Stimulated activated naive CD8-positive, alpha-beta T cell treated with anti-CD3 and anti-CD28 coated beads, Interleukin-15, Interleukin-2, amounts not matched to agents 100 ng/mL and 50 ng/mL, for 24 hours (primary cell): ENCODE results near the gene PIWIL4.
"Not testable (repeated sequence)": the region's sequence is repeated elsewhere in the genome, so short reads cannot be mapped to it uniquely, and the experiment has no call there.

Source experiments
- H3K27ac Mint-ChIP-seq: one replicate; pipeline ENCODE4 v1.8.0; 2021; ENCODE audit warnings: mild to moderate bottlenecking, mixed read lengths
- H3K27me3 Mint-ChIP-seq: one replicate; pipeline ENCODE4 v1.8.0; 2021; ENCODE audit warnings: mixed read lengths
- H3K36me3 Mint-ChIP-seq: one replicate; pipeline ENCODE4 v1.8.0; 2021; ENCODE audit warnings: low read depth, mixed read lengths
- H3K4me1 Mint-ChIP-seq: one replicate; pipeline ENCODE4 v1.8.0; 2021; ENCODE audit warnings: low read depth, mixed read lengths
- H3K4me3 Mint-ChIP-seq: one replicate; pipeline ENCODE4 v1.8.0; 2021; ENCODE audit warnings: mild to moderate bottlenecking, mixed read lengths
- H3K9me3 Mint-ChIP-seq: one replicate; pipeline ENCODE4 v1.8.0; 2021; ENCODE audit warnings: mixed read lengths

PIWIL4 gene

GRCh38 chr11:94632356-94632755 lies 65.2 kb downstream of the PIWIL4 start:
- Mint-ChIP-seq H3K4me1 (no peaks in the 10 kb centered on the region), H3K36me3 (peaks cover 3% of the 10 kb centered on the region), H3K4me3 (no peak overlapping the region), H3K27ac (no peak overlapping the region), H3K27me3 (no peaks in the 10 kb centered on the region), H3K9me3 (peaks cover 3% of the 10 kb centered on the region)

DNA sequence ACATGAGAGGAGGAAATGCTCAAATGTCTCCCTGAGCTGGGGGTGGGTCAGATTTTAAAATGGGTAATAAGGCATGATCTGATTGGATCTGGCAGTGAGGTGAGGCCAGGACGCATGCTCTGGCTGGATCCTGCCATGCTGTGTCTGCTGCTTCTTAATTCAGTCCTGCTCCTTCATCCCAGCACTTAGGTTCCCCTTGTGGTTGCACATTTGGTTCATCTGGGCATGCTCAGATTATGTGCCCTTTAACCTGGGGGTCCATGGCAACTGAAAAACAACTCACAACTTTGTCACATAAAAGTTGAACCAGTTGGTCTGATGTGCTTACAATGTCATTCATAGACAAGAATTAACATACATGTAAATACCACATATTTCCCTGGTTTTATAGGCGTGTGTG lies 67.9 kb downstream of the PIWIL4 start:
- H3K36me3 Mint-ChIP-seq, result no peaks in the 10 kb centered on the region
- no peaks in the 10 kb centered on the region for H3K9me3 Mint-ChIP-seq
- H3K4me3 Mint-ChIP-seq, result no peak overlapping the region
- peaks cover 11% of the 10 kb centered on the region for H3K4me1 Mint-ChIP-seq
- no peak overlapping the region for H3K27ac Mint-ChIP-seq
- no peaks in the 10 kb centered on the region for H3K27me3 Mint-ChIP-seq

- peaks cover 11% of the 10 kb centered on the region for H3K4me1 Mint-ChIP-seq
- no peaks in the 10 kb centered on the region for H3K27me3 Mint-ChIP-seq
- H3K4me3 Mint-ChIP-seq, result no peak overlapping the region
- H3K9me3 Mint-ChIP-seq, result no peaks in the 10 kb centered on the region
- H3K36me3 Mint-ChIP-seq, result no peaks in the 10 kb centered on the region
- no peak overlapping the region for H3K27ac Mint-ChIP-seq
These were observed 69.3 kb downstream of the PIWIL4 start for GRCh38 chr11:94636388-94636949.

DNA sequence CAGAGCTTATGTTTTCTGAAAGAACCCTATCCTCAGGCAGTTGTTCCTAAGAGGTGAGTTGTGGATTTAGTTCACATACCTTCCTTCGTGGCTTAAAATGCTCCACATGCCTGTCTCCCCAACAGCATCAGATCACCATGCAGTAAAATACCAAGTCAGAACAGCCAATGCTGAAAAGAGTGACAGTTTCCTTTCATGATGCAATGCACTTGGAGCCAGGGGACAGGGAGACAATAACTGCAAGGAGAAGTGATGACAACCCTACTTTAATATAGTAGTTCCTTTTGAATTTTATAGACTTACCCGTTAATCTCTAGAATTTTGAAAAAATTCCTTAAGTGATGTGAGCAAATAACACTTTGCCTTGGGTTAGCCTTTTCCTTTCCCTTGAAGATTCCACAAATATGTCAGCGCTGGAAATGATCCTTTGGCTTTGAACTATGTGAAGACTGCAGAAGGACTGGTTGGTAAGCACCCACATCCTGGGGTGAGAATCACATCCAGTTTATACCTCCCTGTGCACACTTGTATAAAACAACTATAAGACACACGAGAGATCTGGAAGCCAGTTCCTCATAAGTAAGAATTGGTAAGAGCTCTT lies 71.2 kb downstream of the PIWIL4 start:
- Mint-ChIP-seq H3K4me1 (peaks cover 11% of the 10 kb centered on the region), H3K36me3 (no peaks in the 10 kb centered on the region), H3K9me3 (no peaks in the 10 kb centered on the region), H3K4me3 (no peak overlapping the region), H3K27me3 (no peaks in the 10 kb centered on the region), H3K27ac (no peak overlapping the region)

DNA sequence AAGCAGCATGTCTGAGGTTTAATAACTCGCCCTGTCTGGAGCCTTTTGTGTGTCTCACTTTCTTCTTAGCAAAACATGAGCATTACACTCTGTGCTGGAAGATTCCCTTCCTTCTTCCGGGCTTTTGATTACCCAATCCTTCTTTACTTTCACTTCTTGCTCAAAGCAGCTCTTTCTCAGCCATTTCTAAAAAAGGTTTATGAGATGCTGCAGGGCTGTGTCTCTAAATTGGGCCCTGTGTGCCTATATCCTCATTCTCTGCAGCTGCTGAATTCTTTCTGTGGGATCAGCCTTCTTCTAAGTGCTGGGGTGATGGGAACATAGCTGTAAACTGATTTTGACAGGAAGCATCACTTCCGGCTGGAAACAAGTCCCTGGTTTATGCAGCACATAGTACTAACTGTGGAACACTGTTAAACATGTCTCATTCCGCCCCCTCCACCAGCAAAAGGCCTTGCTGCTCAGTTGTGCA lies 71.8 kb downstream of the PIWIL4 start:
- H3K27ac Mint-ChIP-seq, result no peak overlapping the region
- H3K4me3 Mint-ChIP-seq, result no peak overlapping the region
- peaks cover 11% of the 10 kb centered on the region for H3K4me1 Mint-ChIP-seq
- no peaks in the 10 kb centered on the region for H3K27me3 Mint-ChIP-seq
- no peaks in the 10 kb centered on the region for H3K36me3 Mint-ChIP-seq
- no peaks in the 10 kb centered on the region for H3K9me3 Mint-ChIP-seq

DNA sequence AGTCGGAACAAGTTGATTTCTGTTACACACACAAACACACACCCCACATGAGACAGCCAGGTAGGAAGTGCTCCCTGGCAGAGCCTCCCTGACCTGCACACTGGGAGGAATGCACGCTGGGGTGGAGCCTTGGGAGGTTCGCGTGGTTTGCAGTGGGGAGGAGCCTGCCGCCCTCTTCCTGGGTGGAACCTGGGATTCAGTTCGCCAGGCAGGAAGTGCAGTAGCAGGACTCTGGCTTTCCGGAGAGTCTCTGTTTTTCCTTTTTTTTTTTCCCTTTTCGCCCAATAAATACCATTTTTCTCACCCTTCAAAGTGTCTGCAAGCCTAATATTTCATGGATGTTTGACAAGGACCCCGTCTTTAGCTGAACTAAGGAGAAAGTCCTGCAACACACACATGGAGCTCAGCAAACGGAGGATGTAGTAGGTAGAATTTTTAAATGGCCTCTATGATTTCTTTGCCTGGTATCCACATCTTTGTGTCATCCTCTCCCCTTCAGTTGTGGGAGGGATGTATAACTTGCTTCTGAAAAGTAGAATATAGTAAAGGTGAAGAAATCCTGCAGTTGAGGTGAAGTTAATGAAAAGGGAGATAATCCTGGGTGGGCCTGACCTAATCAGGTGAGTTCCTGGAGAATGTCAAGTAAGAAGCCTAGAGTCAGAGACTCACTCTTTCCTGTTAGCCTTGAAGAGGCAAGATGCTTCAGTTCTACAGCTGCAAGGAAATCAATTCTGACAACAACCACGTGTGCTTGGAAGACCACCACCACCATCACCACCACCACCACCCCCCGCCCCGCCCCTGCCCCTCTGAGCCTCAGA lies 72.9 kb downstream of the PIWIL4 start:
- no peaks in the 10 kb centered on the region for H3K9me3 Mint-ChIP-seq
- peaks cover 11% of the 10 kb centered on the region for H3K4me1 Mint-ChIP-seq
- no peaks in the 10 kb centered on the region for H3K36me3 Mint-ChIP-seq
- no peak overlapping the region for H3K4me3 Mint-ChIP-seq
- no peak overlapping the region for H3K27ac Mint-ChIP-seq
- H3K27me3 Mint-ChIP-seq, result no peaks in the 10 kb centered on the region

GRCh38 chr11:94641167-94641761 lies 74.1 kb downstream of the PIWIL4 start:
- Mint-ChIP-seq H3K4me3 (no peak overlapping the region), H3K4me1 (peaks cover 11% of the 10 kb centered on the region), H3K9me3 (no peaks in the 10 kb centered on the region), H3K36me3 (no peaks in the 10 kb centered on the region), H3K27ac (no peak overlapping the region), H3K27me3 (no peaks in the 10 kb centered on the region)

GRCh38 chr11:94643186-94643585 lies 76.0 kb downstream of the PIWIL4 start:
- H3K4me3 Mint-ChIP-seq, H3K27me3 Mint-ChIP-seq, H3K36me3 Mint-ChIP-seq, H3K4me1 Mint-ChIP-seq, H3K27ac Mint-ChIP-seq, H3K9me3 Mint-ChIP-seq: not testable (repeated sequence)

DNA sequence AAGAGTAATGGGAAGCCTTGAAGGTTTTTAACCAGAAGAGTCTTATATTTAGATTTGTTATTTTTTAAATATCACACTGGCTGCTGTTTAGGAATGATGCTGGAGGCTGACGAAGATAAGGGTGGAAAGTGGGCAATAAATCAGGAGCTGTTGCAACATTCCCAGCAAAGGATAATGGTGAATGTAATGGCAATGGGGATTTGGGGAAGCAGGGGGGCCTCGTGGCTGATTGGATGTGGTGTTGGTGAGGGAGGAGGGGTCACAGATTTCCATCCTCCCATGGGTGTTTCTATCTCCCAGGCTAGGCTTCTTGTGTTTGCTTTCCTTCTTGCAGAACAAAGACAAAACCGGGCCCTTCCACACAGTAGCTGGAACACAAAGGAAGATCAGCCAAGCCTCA lies 80.8 kb downstream of the PIWIL4 start:
- no peaks in the 10 kb centered on the region for H3K36me3 Mint-ChIP-seq

DNA sequence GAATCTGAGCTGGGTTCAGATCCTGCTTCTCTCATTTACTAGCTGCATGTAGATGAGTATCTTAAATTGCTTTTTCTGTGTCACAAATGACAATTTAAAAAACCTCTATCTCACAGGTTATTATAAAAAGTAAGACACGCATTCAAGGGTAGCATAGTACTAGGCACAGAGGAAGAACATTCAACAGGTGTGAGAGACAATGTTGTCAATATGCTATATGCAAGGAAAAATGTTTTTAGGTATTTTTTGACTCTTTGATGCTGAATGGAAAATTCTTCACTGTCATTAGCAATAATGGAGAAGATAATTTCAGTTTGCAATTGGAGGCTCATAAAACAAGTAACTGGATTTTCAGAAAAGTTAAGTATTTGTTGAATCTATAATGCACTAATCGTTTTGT lies 81.6 kb downstream of the PIWIL4 start:
- H3K27ac Mint-ChIP-seq, result no peak overlapping the region
- H3K4me1 Mint-ChIP-seq, result no peaks in the 10 kb centered on the region
- H3K4me3 Mint-ChIP-seq, result no peak overlapping the region
- H3K27me3 Mint-ChIP-seq, result no peaks in the 10 kb centered on the region
- H3K9me3 Mint-ChIP-seq, result no peaks in the 10 kb centered on the region
- H3K36me3 Mint-ChIP-seq, result no peaks in the 10 kb centered on the region

More for the DNA sequence above, 80.8 kb downstream of the PIWIL4 start:
- Mint-ChIP-seq H3K4me3 (no peak overlapping the region), H3K27ac (no peak overlapping the region), H3K4me1 (no peaks in the 10 kb centered on the region), H3K27me3 (no peaks in the 10 kb centered on the region), H3K9me3 (no peaks in the 10 kb centered on the region)

DNA sequence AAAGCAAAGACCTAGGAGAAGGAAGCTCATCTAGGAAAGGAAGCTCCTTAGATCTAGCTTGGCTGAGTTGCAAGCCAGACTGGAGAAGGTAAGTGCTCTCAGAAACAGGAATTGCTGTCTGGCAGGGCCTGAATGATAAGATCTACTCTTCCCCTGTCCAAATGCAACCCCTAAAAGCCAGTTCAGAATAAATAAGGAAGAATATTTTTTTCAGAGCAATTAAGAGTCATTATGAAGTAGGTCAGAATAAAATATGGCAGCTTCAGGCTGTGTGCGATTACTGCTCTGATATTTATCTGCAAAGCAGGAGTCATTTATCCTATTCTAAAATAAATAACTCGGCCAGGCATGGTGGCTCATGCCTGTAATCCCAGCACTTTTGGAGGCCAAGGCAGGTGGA lies 82.1 kb downstream of the PIWIL4 start:
- Mint-ChIP-seq H3K27me3 (no peaks in the 10 kb centered on the region), H3K4me3 (no peak overlapping the region), H3K27ac (no peak overlapping the region), H3K4me1 (no peaks in the 10 kb centered on the region), H3K36me3 (no peaks in the 10 kb centered on the region), H3K9me3 (no peaks in the 10 kb centered on the region)

GRCh38 chr11:94649964-94650623 lies 82.9 kb downstream of the PIWIL4 start:
- H3K4me1 Mint-ChIP-seq, result no peaks in the 10 kb centered on the region
- H3K27me3 Mint-ChIP-seq, result no peaks in the 10 kb centered on the region
- no peak overlapping the region for H3K27ac Mint-ChIP-seq
- H3K9me3 Mint-ChIP-seq, result no peaks in the 10 kb centered on the region
- H3K36me3 Mint-ChIP-seq, result no peaks in the 10 kb centered on the region
- no peak overlapping the region for H3K4me3 Mint-ChIP-seq

DNA sequence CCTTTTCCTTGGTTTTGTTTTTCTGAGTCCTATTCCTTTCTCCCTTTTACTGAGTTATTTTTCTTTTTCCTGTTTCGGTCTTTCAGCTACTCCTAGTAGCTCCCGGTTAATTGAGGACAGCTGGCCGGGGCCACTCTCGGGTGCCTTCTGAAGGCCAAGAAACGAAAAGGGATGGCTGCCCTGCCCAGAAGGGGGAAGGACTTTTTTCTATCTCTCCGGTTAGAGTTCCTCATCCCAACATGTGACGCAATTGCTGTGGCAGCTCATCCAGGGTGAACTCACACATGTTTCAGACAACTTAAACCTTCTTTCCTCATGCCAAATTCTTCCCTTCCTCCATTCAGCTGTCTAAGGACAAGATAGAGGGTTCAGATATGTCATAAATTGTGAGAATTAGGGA lies 83.6 kb downstream of the PIWIL4 start:
- Mint-ChIP-seq H3K4me3 (no peak overlapping the region), H3K4me1 (no peaks in the 10 kb centered on the region), H3K9me3 (no peaks in the 10 kb centered on the region), H3K27me3 (no peaks in the 10 kb centered on the region), H3K36me3 (no peaks in the 10 kb centered on the region), H3K27ac (no peak overlapping the region)

GRCh38 chr11:94652735-94653284 lies 85.6 kb downstream of the PIWIL4 start:
- Mint-ChIP-seq H3K27me3 (no peaks in the 10 kb centered on the region), H3K4me1 (no peaks in the 10 kb centered on the region), H3K27ac (no peak overlapping the region), H3K36me3 (no peaks in the 10 kb centered on the region), H3K4me3 (no peak overlapping the region), H3K9me3 (no peaks in the 10 kb centered on the region)
